ENCODE results near the gene DDIT3.

DDIT3 gene

GRCh38 chr12:57551637-57552305 lies 31.5 kb upstream of the DDIT3 start:
- H3K4me3 ChIP-seq (ENCODE audit: low read depth, low read length), result no peak overlapping the region
- DNase-seq (ENCODE audit: low read depth, low spot score), result no peak
- in situ Hi-C loops (cut with HindIII; ENCODE audit: low sequenced_read_pairs), result no loop called here
- no peak for TF ChIP-seq CTCF (IDR thresholded peaks at IDR 0.05; ENCODE audit: low read depth, low read length)

- in situ Hi-C loops (cut with HindIII; ENCODE audit: low sequenced_read_pairs), result no loop called here
- no peak for DNase-seq (ENCODE audit: low read depth, low spot score)
- no peak for TF ChIP-seq CTCF (IDR thresholded peaks at IDR 0.05; ENCODE audit: low read depth, low read length)
- H3K4me3 ChIP-seq (ENCODE audit: low read depth, low read length), result peak overlapping the region; percentile 65
Observed at GRCh38 chr12:57550641-57551549, 30.6 kb upstream of the DDIT3 start.

GRCh38 chr12:57549909-57550640 lies 29.8 kb upstream of the DDIT3 start, which contains the start of gene KIF5A:
TSS of gene KIF5A (plus strand) at chr12:57550044. CDS start at chr12:57550272, 228 bp downstream.
- no peak for DNase-seq (ENCODE audit: low read depth, low spot score)
- in situ Hi-C loops (cut with HindIII; ENCODE audit: low sequenced_read_pairs), result no loop called here
- peak within 1 kb of the TSS; percentile 65 for H3K4me3 ChIP-seq (ENCODE audit: low read depth, low read length)
- no peak for TF ChIP-seq CTCF (IDR thresholded peaks at IDR 0.05; ENCODE audit: low read depth, low read length)

GRCh38 chr12:57549203-57549908 lies 29.0 kb upstream of the DDIT3 start:
- TF ChIP-seq CTCF (IDR thresholded peaks at IDR 0.05; ENCODE audit: low read depth, low read length), result no peak
- in situ Hi-C loops (cut with HindIII; ENCODE audit: low sequenced_read_pairs), result no loop called here
- peak overlapping the region; percentile 65 for H3K4me3 ChIP-seq (ENCODE audit: low read depth, low read length)
- no peak for DNase-seq (ENCODE audit: low read depth, low spot score)

GRCh38 chr12:57548488-57548887 lies 28.2 kb upstream of the DDIT3 start:
- no peak for TF ChIP-seq CTCF (IDR thresholded peaks at IDR 0.05; ENCODE audit: low read depth, low read length)
- no peak overlapping the region for H3K4me3 ChIP-seq (ENCODE audit: low read depth, low read length)
- in situ Hi-C loops (cut with HindIII; ENCODE audit: low sequenced_read_pairs), result no loop called here
- no peak for DNase-seq (ENCODE audit: low read depth, low spot score)

- TF ChIP-seq CTCF (IDR thresholded peaks at IDR 0.05; ENCODE audit: low read depth, low read length), result no peak
Observed at GRCh38 chr12:57548013-57548315, 27.6 kb upstream of the DDIT3 start.

More at GRCh38 chr12:57548013-57548315, 27.6 kb upstream of the DDIT3 start:
- in situ Hi-C loops (cut with HindIII; ENCODE audit: low sequenced_read_pairs), result no loop called here
- H3K4me3 ChIP-seq (ENCODE audit: low read depth, low read length), result no peak overlapping the region
- DNase-seq (ENCODE audit: low read depth, low spot score), result no peak

Measured in astrocyte of the spinal cord (primary cell).